GM21367 (cell line): ENCODE data around the gene ITGB4.

Source experiments
- ATAC-seq: cut with Tn5 transposase; IDR thresholded peaks from one replicate; pipeline ENCODE4 v1.9.1; 2021; ENCODE audit not compliant: unreplicated experiment

Gene ITGB4

GRCh38 chr17:75697651-75698291 lies 23.5 kb upstream of the ITGB4 start:
- no peak for ATAC-seq

- no peak for ATAC-seq
Observed at GRCh38 chr17:75698659-75699058, 22.6 kb upstream of the ITGB4 start.

- ATAC-seq, result no peak
Observed at GRCh38 chr17:75701288-75701687, 20.0 kb upstream of the ITGB4 start.

- ATAC-seq, result no peak
Observed at GRCh38 chr17:75703191-75703590, 18.1 kb upstream of the ITGB4 start.

GRCh38 chr17:75703591-75703990 lies 17.7 kb upstream of the ITGB4 start:
- no peak for ATAC-seq

- no peak for ATAC-seq
Observed at GRCh38 chr17:75704963-75705875, 16.0 kb upstream of the ITGB4 start.

GRCh38 chr17:75706042-75706728 lies 15.1 kb upstream of the ITGB4 start:
- no peak for ATAC-seq

GRCh38 chr17:75707079-75707571 lies 14.1 kb upstream of the ITGB4 start:
- no peak for ATAC-seq

GRCh38 chr17:75712446-75712845 lies 8.8 kb upstream of the ITGB4 start:
- no peak for ATAC-seq

GRCh38 chr17:75719732-75720131 lies 1.5 kb upstream of the ITGB4 start:
- ATAC-seq, result no peak

GRCh38 chr17:75721463-75722011 lies 278 bp downstream of the ITGB4 start:
- ATAC-seq, result no peak

GRCh38 chr17:75722076-75722475 lies 817 bp downstream of the ITGB4 start:
- no peak for ATAC-seq

GRCh38 chr17:75722542-75723095 lies 1.4 kb downstream of the ITGB4 start:
- no peak for ATAC-seq

GRCh38 chr17:75723171-75723930 lies 2.1 kb downstream of the ITGB4 start:
- ATAC-seq, result no peak

- no peak for ATAC-seq
Observed at GRCh38 chr17:75724016-75725003, 3.1 kb downstream of the ITGB4 start.

GRCh38 chr17:75725504-75725903 lies 4.2 kb downstream of the ITGB4 start:
- ATAC-seq, result no peak

- ATAC-seq, result no peak
Observed at GRCh38 chr17:75727391-75727790, 6.1 kb downstream of the ITGB4 start.

GRCh38 chr17:75729351-75729750 lies 8.1 kb downstream of the ITGB4 start:
- no peak for ATAC-seq

- no peak for ATAC-seq
Observed at GRCh38 chr17:75730065-75730464, 8.8 kb downstream of the ITGB4 start.
